Measurements from ENCODE around the gene ARMC5. TPM values are rescaled to one million over a fixed set of nuclear protein-coding genes. Genes with fewer than 3 reads are reported as not detected.
A peak's percentile ranks its signal among the peaks of the same experiment; 100 is the strongest.

The ARMC5 gene
- total and polyA plus RNA-seq, 12 donors: 3.8 to 11.9 (median 6.6) TPM

GRCh38 chr16:31470615-31471014 is 11.3 kb downstream of the ARMC5 start:
- intact Hi-C loops (cut with DNase I): loop anchor here in 4 of 10 donors (5.0 kb wide), 1 partner anchor 37 kb away; the partner anchor contains the start of gene RUSF1 (in 4 of the 4)
- peaks cover 0 to 27% (median 0%) of the 10 kb centered on the region in 7 donors for H3K27me3 ChIP-seq
- ATAC-seq: no peak
- H3K27ac ChIP-seq: peak overlapping the region in 8 of 10 donors; percentile 90 to 96 (median 94)
- DNase-seq: no peak
- 82 to 86% methylated on average over 3 of the region's 3 CpGs for WGBS, 2 donors
- TF ChIP-seq CTCF (IDR thresholded peaks at IDR 0.05): no peak
- peaks cover 8 to 27% (median 18%) of the 10 kb centered on the region in 9 donors for H3K4me1 ChIP-seq
- H3K4me3 ChIP-seq: no peak overlapping the region
- H3K36me3 ChIP-seq: peaks cover 0 to 43% (median 18%) of the 10 kb centered on the region in 9 donors
- H3K9me3 ChIP-seq: no peaks in the 10 kb centered on the region

- Histone ChIP-seq H3K9me3 (no peaks in the 10 kb centered on the region), H3K36me3 (peaks cover 0 to 43% (median 24%) of the 10 kb centered on the region in 9 donors), H3K27me3 (peaks cover 0 to 29% (median 0%) of the 10 kb centered on the region in 7 donors), H3K4me1 (peaks cover 8 to 27% (median 18%) of the 10 kb centered on the region in 9 donors), H3K4me3 (peak overlapping the region; percentile 54 to 78 (median 72)), H3K27ac (peak overlapping the region; percentile 90 to 96 (median 94))
- DNase-seq: no peak
- ATAC-seq: no peak
- intact Hi-C loops (cut with DNase I): loop anchor here in 4 of 10 donors (5.0 kb wide), 1 partner anchor 36 kb away; the partner anchor contains the start of gene RUSF1 (in 4 of the 4)
- TF ChIP-seq CTCF (IDR thresholded peaks at IDR 0.05): no peak
- WGBS, 2 donors: 27 to 33% methylated on average over 15 of the region's 15 CpGs
Observed at GRCh38 chr16:31471241-31471874, 12.1 kb downstream of the ARMC5 start.

- intact Hi-C loops (cut with DNase I): loop anchor here in 4 of 10 donors (5.0 kb wide), 1 partner anchor 35 kb away; the partner anchor contains the start of gene RUSF1 (in 4 of the 4)
- peak within 1 kb of the TSS; percentile 90 to 96 (median 94) for H3K27ac ChIP-seq
- H3K4me3 ChIP-seq: peak within 1 kb of the TSS; percentile 54 to 78 (median 72)
- TF ChIP-seq CTCF (IDR thresholded peaks at IDR 0.05): no peak
- DNase-seq: peak; percentile 78 to 81
- ATAC-seq: peak; percentile 63 to 72 (median 70)
- WGBS, 2 donors: 1% methylated on average over 53 to 62 of the region's 63 CpGs
- no peaks in the 10 kb centered on the region for H3K9me3 ChIP-seq
- peaks cover 8 to 26% (median 18%) of the 10 kb centered on the region in 9 donors for H3K4me1 ChIP-seq
- peaks cover 0 to 42% (median 20%) of the 10 kb centered on the region in 9 donors for H3K36me3 ChIP-seq
- H3K27me3 ChIP-seq: peaks cover 0 to 29% (median 0%) of the 10 kb centered on the region in 7 donors
Observed at GRCh38 chr16:31471875-31472708, 12.8 kb downstream of the ARMC5 start, which contains the start of gene TGFB1I1. TGFB1I1 (plus strand) TSS chr16:31472152; CDS start chr16:31472189, 37 bp downstream.

GRCh38 chr16:31472709-31473203 is 13.5 kb downstream of the ARMC5 start:
- Histone ChIP-seq H3K4me1 (peaks cover 8 to 32% (median 18%) of the 10 kb centered on the region in 9 donors), H3K36me3 (peaks cover 0 to 46% (median 23%) of the 10 kb centered on the region in 9 donors), H3K27me3 (peaks cover 0 to 29% (median 0%) of the 10 kb centered on the region in 7 donors), H3K27ac (peak overlapping the region; percentile 90 to 96 (median 94)), H3K4me3 (peak overlapping the region; percentile 54 to 78 (median 72)), H3K9me3 (no peaks in the 10 kb centered on the region)
- 15 to 22% methylated on average over 20 of the region's 20 CpGs for WGBS, 2 donors
- ATAC-seq (peak; percentile 85 to 95 (median 92)), DNase-seq (peak; percentile 90 to 92)
- TF ChIP-seq CTCF (IDR thresholded peaks at IDR 0.05): peak; percentile 44 to 85 (median 73)
- intact Hi-C loops (cut with DNase I): loop anchor here in 4 of 10 donors (5.0 kb wide), 1 partner anchor 35 kb away; the partner anchor contains the start of gene RUSF1 (in 4 of the 4)
